Esophagus (tissue), 2 donors: ENCODE data around the gene DNAAF8. TPM values are rescaled to one million over a fixed set of nuclear protein-coding genes. Genes with fewer than 3 reads are reported as not detected.

Experiments used
- H3K27ac ChIP-seq, 2 donors: one replicate each; pipeline ENCODE4 v1.5.1; 2013; ENCODE audit warnings: low read depth in 2 of 2, mild to moderate bottlenecking in 2 of 2, inconsistent platforms in 1 of 2, low read length in 1 of 2, moderate library complexity in 1 of 2
- H3K27me3 ChIP-seq, 2 donors: one replicate each; pipeline ENCODE4 v1.6.1; 2013; ENCODE audit warnings: low read length in 2 of 2, control low read depth in 1 of 2, mild to moderate bottlenecking in 1 of 2; ENCODE audit not compliant: insufficient read depth in 2 of 2, control insufficient read depth in 1 of 2
- H3K36me3 ChIP-seq, 2 donors: one replicate each; pipeline ENCODE4 v1.6.1; 2013; ENCODE audit warnings: low read length in 1 of 2; ENCODE audit not compliant: control insufficient read depth in 2 of 2, insufficient read depth in 2 of 2
- H3K4me1 ChIP-seq, 2 donors: one replicate each; pipeline ENCODE4 v1.6.1; 2013; ENCODE audit warnings: low read length in 1 of 2; ENCODE audit not compliant: control insufficient read depth in 2 of 2, insufficient read depth in 2 of 2
- H3K4me3 ChIP-seq, 2 donors: one replicate each; pipeline ENCODE4 v1.5.1; 2013; ENCODE audit warnings: low read length in 2 of 2, mild to moderate bottlenecking in 2 of 2, low read depth in 1 of 2, moderate library complexity in 1 of 2
- H3K9me3 ChIP-seq, 2 donors: one replicate each; pipeline ENCODE4 v1.6.1; 2013; ENCODE audit warnings: mild to moderate bottlenecking in 2 of 2, low read depth in 1 of 2, low read length in 1 of 2, moderate library complexity in 1 of 2; ENCODE audit not compliant: control insufficient read depth in 2 of 2, insufficient read depth in 1 of 2
- WGBS, 2 donors: extraction: QIAGEN DNeasy Blood & Tissue Kit; methylation state at CpG; one replicate each; pipeline ENCODE4 v1.1.7; 2013; 5-methylcytosine and 5-hydroxymethylcytosine counted together
- polyA plus RNA-seq, 2 donors: library from polyadenylated mRNA; stranded (reverse); fragments of 200-250 nt; gene quantifications; one replicate each; pipeline ENCODE4 v1.2.3, GENCODE V29; 2013
- donor health status: healthy with polysubstance abuse.
- donor health status: Bipolar disorder and iron deficiency.

The DNAAF8 gene
- polyA plus RNA-seq, 2 donors: 0.39 to 0.81 TPM

GRCh38 chr16:4785758-4786433 lies 51.6 kb downstream of the DNAAF8 start:
- H3K27ac ChIP-seq: no peak overlapping the region
- 82 to 87% methylated on average over 21 to 23 of the region's 23 CpGs for WGBS, 2 donors
- no peaks in the 10 kb centered on the region for H3K9me3 ChIP-seq
- H3K27me3 ChIP-seq: no peaks in the 10 kb centered on the region
- peaks cover 0 to 3% of the 10 kb centered on the region in 2 donors for H3K4me1 ChIP-seq
- H3K4me3 ChIP-seq: no peak overlapping the region
- no peaks in the 10 kb centered on the region for H3K36me3 ChIP-seq

- Histone ChIP-seq H3K36me3 (no peaks in the 10 kb centered on the region), H3K27me3 (no peaks in the 10 kb centered on the region), H3K27ac (no peak overlapping the region), H3K9me3 (no peaks in the 10 kb centered on the region), H3K4me3 (no peak overlapping the region), H3K4me1 (peaks cover 0 to 3% of the 10 kb centered on the region in 2 donors)
- 66% methylated on average over 8 of the region's 8 CpGs for WGBS, 2 donors
These were observed 52.7 kb downstream of the DNAAF8 start for GRCh38 chr16:4787068-4787467.

- no peaks in the 10 kb centered on the region for H3K27me3 ChIP-seq
- H3K9me3 ChIP-seq: no peaks in the 10 kb centered on the region
- 75 to 77% methylated on average over 14 of the region's 14 CpGs for WGBS, 2 donors
- H3K4me1 ChIP-seq: peaks cover 0 to 3% of the 10 kb centered on the region in 2 donors
- H3K4me3 ChIP-seq: no peak within 1 kb of the TSS
- H3K27ac ChIP-seq: no peak within 1 kb of the TSS
- H3K36me3 ChIP-seq: no peaks in the 10 kb centered on the region
These were observed 53.5 kb downstream of the DNAAF8 start, which contains the start of gene SEPTIN12 for GRCh38 chr16:4787627-4788482. Gene SEPTIN12 (minus strand): TSS chr16:4788345. CDS start chr16:4787645, 700 bp downstream.

- H3K4me1 ChIP-seq: peaks cover 0 to 3% of the 10 kb centered on the region in 2 donors
- H3K36me3 ChIP-seq: no peaks in the 10 kb centered on the region
- no peak overlapping the region for H3K4me3 ChIP-seq
- no peaks in the 10 kb centered on the region for H3K27me3 ChIP-seq
- WGBS, 2 donors: 63 to 64% methylated on average over 9 of the region's 9 CpGs
- no peaks in the 10 kb centered on the region for H3K9me3 ChIP-seq
- H3K27ac ChIP-seq: no peak overlapping the region
These were observed 54.2 kb downstream of the DNAAF8 start for GRCh38 chr16:4788489-4788889.

- no peaks in the 10 kb centered on the region for H3K27me3 ChIP-seq
- no peaks in the 10 kb centered on the region for H3K36me3 ChIP-seq
- H3K9me3 ChIP-seq: no peaks in the 10 kb centered on the region
- WGBS, 2 donors: 88 to 90% methylated on average over 7 of the region's 7 CpGs
- peaks cover 0 to 3% of the 10 kb centered on the region in 2 donors for H3K4me1 ChIP-seq
- H3K4me3 ChIP-seq: no peak overlapping the region
- no peak overlapping the region for H3K27ac ChIP-seq
These were observed 54.6 kb downstream of the DNAAF8 start for GRCh38 chr16:4788910-4789309.

GRCh38 chr16:4790261-4790660 lies 55.9 kb downstream of the DNAAF8 start:
- Histone ChIP-seq H3K4me3 (no peak overlapping the region), H3K36me3 (no peaks in the 10 kb centered on the region), H3K27ac (no peak overlapping the region), H3K27me3 (no peaks in the 10 kb centered on the region), H3K4me1 (peaks cover 0 to 3% of the 10 kb centered on the region in 2 donors), H3K9me3 (no peaks in the 10 kb centered on the region)
- WGBS, 2 donors: 73% methylated on average over 10 of the region's 10 CpGs

- no peak overlapping the region for H3K4me3 ChIP-seq
- no peaks in the 10 kb centered on the region for H3K36me3 ChIP-seq
- no peak overlapping the region for H3K27ac ChIP-seq
- H3K4me1 ChIP-seq: peaks cover 0 to 3% of the 10 kb centered on the region in 2 donors
- WGBS, 2 donors: 76 to 77% methylated on average over 10 of the region's 10 CpGs
- no peaks in the 10 kb centered on the region for H3K9me3 ChIP-seq
- H3K27me3 ChIP-seq: no peaks in the 10 kb centered on the region
These were observed 56.5 kb downstream of the DNAAF8 start for GRCh38 chr16:4790871-4791270.

GRCh38 chr16:4792951-4793513 lies 58.7 kb downstream of the DNAAF8 start:
- Histone ChIP-seq H3K9me3 (no peaks in the 10 kb centered on the region), H3K4me1 (peaks cover 0 to 3% of the 10 kb centered on the region in 2 donors), H3K27ac (no peak overlapping the region), H3K36me3 (peaks cover 4 to 10% of the 10 kb centered on the region in 2 donors), H3K27me3 (no peaks in the 10 kb centered on the region), H3K4me3 (no peak overlapping the region)
- 70 to 75% methylated on average over 12 to 13 of the region's 13 CpGs for WGBS, 2 donors

- H3K4me3 ChIP-seq: peak within 1 kb of the TSS; percentile 5 to 19
- H3K27me3 ChIP-seq: no peaks in the 10 kb centered on the region
- H3K4me1 ChIP-seq: peaks cover 0 to 4% of the 10 kb centered on the region in 2 donors
- WGBS, 2 donors: 56 to 69% methylated on average over 14 of the region's 14 CpGs
- H3K9me3 ChIP-seq: no peaks in the 10 kb centered on the region
- H3K27ac ChIP-seq: no peak within 1 kb of the TSS
- peaks cover 7 to 20% of the 10 kb centered on the region in 2 donors for H3K36me3 ChIP-seq
These were observed 61.0 kb downstream of the DNAAF8 start, which contains the start of gene SMIM22 for GRCh38 chr16:4795181-4795827. Gene SMIM22 (plus strand): TSS chr16:4795369. CDS start chr16:4795735, 366 bp downstream.
